Placental pericyte (primary cell): ENCODE measurements around the gene TMEM196. TPM values are rescaled to one million over a fixed set of nuclear protein-coding genes. Genes with fewer than 3 reads are reported as not detected.

Experiments used
- small RNA-seq: library from RNA; depleted of rRNA; stranded (forward); fragments of <200 nt; gene quantifications from one replicate; pipeline ENCODE3, GENCODE V24; 2012; ENCODE audit warnings: low replicate concordance
- total RNA-seq: library from RNA; depleted of rRNA; stranded (reverse); fragments of >200 nt; gene quantifications from 2 replicates; pipeline ENCODE4 v1.2.3, GENCODE V29; 2012

TMEM196 gene
- total RNA-seq, result not detected in 2 replicates

GRCh38 chr7:19772841-19773760, at the start of gene TMEM196:
TSS of gene TMEM196 (minus strand) at chr7:19773617. CDS start at chr7:19772696, 921 bp downstream.

GRCh38 chr7:19708397-19709248, 64.8 kb downstream of the TMEM196 start, which contains the start of gene POLR1F:
TSS of gene POLR1F (minus strand) at chr7:19709037. CDS start at chr7:19709016, 21 bp downstream.

Small RNA genes within 50 kb of the gene (small RNA-seq; reads per million reads assigned to genes)
- gene MIR3146, result 0.65 reads per million, percentile 28 among the genes with 10 or more reads in this experiment

Other genes with a start within 250 kb of the TMEM196 start
- 10.7 and 24.1 TPM in 2 replicates for gene POLR1F, start 64.6 kb downstream of the TMEM196 start, total RNA-seq